IPS DF 6.9 (cell line): Measurements from ENCODE around the gene TENM4.

Source experiments
- DNase-seq: peaks from one replicate; pipeline ENCODE4 v3.0.0-alpha.2; 2013; ENCODE audit warnings: low read depth, low spot score
- H3K27ac ChIP-seq: one replicate; pipeline ENCODE4 v1.5.1; 2013; ENCODE audit warnings: low read length, control low read depth
- H3K27me3 ChIP-seq: 2 replicates; pipeline ENCODE4 v1.6.1; 2013; ENCODE audit warnings: mild to moderate bottlenecking, low read length; ENCODE audit not compliant: control insufficient read depth, insufficient read depth
- H3K36me3 ChIP-seq: 2 replicates; pipeline ENCODE4 v1.6.1; 2013; ENCODE audit warnings: low read length; ENCODE audit not compliant: control insufficient read depth, insufficient read depth
- H3K4me1 ChIP-seq: 2 replicates; pipeline ENCODE4 v1.6.1; 2013; ENCODE audit warnings: low read length; ENCODE audit not compliant: control insufficient read depth, insufficient read depth
- H3K4me3 ChIP-seq: 2 replicates; pipeline ENCODE4 v1.5.1; 2013; ENCODE audit warnings: mild to moderate bottlenecking, low read length
- H3K9me3 ChIP-seq: 2 replicates; pipeline ENCODE4 v1.6.1; 2013; ENCODE audit warnings: low read length, inconsistent platforms; ENCODE audit not compliant: control insufficient read depth, insufficient read depth
- WGBS: extraction: QIAGEN DNeasy Blood & Tissue Kit; methylation state at CpG from one replicate; pipeline ENCODE4 v1.1.7; 2013; ENCODE audit warnings: mixed read lengths, missing lambda C conversion rate; ENCODE audit not compliant: insufficient read length, insufficient coverage; 5-methylcytosine and 5-hydroxymethylcytosine counted together

The TENM4 gene

DNA sequence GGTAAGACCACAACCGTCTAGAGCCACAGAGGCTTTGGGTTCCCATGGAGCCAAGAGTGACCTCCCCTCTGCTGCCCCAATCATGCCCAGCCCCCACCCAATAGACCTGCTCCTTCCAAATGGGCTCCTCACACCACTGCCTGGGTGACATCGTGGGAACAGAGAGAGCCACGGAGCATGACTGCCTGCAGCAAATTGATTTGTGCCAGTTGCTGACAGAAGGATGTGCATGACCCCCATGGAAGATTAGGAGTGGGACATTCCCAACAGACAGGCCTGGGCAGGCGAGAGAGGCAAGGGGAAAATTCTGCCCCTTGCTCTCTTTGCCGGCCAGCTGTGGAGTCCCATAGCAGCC lies 88.5 kb downstream of the TENM4 start:
- no peak for DNase-seq
- no peak overlapping the region for H3K4me3 ChIP-seq
- no peaks in the 10 kb centered on the region for H3K4me1 ChIP-seq
- no CpG with 5 or more reads among the region's 5 CpGs for WGBS
- H3K27me3 ChIP-seq: no peaks in the 10 kb centered on the region
- no peaks in the 10 kb centered on the region for H3K9me3 ChIP-seq
- H3K36me3 ChIP-seq: no peaks in the 10 kb centered on the region
- H3K27ac ChIP-seq: no peak overlapping the region

DNA sequence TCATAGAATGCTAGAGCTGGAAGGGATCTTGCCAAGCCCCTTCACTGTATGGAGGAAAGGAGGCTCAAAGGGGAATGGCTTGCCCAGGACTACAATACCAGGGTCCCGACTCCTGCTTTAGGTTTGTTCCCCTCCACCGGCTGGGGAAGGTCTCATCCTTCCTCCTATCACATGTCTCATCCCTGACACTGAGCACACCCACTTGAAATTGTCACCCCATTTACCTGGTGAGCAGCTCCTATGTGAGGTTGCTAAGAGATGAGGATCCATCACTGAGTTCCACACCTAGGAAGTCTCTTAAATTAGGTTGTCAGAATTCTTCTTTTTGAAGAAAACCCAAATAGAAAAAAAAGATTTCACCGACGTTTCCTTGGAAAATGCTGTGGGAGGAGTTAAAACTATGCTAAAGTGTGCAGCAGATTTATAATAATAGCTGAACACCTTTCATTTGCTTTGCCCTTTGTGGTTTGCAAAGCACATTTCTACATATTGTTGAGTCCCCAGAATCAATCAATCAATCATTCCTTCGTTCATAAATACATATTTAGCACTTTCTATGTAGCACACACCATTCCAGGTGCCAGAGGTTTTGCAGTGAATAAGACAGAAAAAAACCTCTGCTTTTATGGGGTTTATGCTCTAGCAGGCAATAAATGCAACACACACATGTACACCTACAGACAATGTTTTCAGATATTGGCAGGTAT lies 91.7 kb downstream of the TENM4 start:
- H3K27me3 ChIP-seq: no peaks in the 10 kb centered on the region
- DNase-seq: no peak

DNA sequence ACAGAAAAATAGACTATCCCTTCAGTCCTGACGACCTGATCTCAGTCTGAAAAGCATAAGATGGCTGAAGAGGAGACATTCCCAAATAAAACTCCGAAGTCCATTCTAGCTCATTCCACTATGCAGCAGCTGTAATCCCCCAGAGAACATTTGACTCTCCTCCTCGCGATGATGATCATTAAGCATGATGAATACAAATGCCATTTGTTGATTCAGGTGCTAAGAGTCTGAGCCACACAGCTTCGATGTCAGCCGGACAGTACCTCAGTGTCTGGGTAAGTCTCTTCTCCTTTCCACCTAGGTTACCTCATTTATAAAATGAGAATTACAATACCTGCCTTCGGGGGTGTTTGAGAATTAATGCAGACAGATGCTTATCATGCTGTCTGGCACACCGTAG lies 94.8 kb downstream of the TENM4 start:
- no CpG with 5 or more reads among the region's 8 CpGs for WGBS
- Histone ChIP-seq H3K9me3 (no peaks in the 10 kb centered on the region), H3K27me3 (no peaks in the 10 kb centered on the region), H3K4me3 (no peak overlapping the region), H3K27ac (no peak overlapping the region), H3K4me1 (no peaks in the 10 kb centered on the region), H3K36me3 (no peaks in the 10 kb centered on the region)
- DNase-seq: no peak

More for the DNA sequence above, 91.7 kb downstream of the TENM4 start:
- Histone ChIP-seq H3K36me3 (no peaks in the 10 kb centered on the region), H3K4me3 (no peak overlapping the region), H3K4me1 (no peaks in the 10 kb centered on the region), H3K9me3 (no peaks in the 10 kb centered on the region), H3K27ac (no peak overlapping the region)
- no CpG with 5 or more reads among the region's 5 CpGs for WGBS

DNA sequence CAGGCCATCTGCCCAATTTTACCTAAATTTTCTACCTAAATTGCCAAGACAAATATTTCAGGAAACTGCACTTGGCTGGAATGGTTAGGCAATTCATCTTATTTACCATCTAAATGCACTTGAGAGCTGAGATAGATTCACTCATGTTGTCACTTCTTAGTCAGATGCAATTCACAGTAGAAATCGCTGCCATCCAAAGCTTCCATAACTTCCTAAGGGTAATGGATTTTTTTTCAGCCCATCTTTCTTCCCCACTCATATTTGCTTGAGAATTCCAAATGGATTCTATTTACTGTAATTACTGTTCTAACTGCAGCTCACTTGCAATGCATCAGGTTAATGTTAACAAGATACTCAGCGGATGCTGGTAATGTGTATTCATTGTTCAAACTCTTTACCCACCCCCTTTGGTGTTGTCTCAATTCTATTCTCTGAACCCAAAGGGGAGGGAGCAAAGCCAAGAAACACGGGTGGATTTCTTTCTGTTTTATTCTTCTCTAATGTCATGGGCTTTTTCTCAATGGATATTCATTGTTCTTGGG lies 96.0 kb downstream of the TENM4 start:
- Histone ChIP-seq H3K4me1 (no peaks in the 10 kb centered on the region), H3K36me3 (no peaks in the 10 kb centered on the region), H3K9me3 (no peaks in the 10 kb centered on the region), H3K4me3 (no peak overlapping the region), H3K27ac (no peak overlapping the region), H3K27me3 (no peaks in the 10 kb centered on the region)
- WGBS: no CpG with 5 or more reads among the region's 3 CpGs
- DNase-seq: no peak

DNA sequence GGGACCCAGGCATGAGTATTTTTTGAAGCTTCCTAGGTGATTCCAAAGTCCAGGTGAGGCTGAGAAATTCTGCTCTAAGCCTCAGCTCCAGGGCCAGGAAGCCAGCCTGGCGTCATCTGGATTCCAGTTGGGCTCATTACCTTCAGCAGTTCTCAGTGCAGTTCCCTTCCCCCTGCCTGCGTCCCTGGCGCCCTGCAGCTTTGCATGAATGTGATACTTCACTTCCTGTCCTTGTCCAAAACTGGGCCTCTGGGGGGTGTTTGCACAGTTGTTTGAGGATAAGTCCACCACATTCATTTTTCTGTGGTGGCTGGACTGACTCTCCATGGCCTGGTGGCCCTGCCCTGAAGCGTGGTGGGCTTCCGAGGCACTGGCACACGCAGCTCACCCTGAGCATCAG lies 98.1 kb downstream of the TENM4 start:
- Histone ChIP-seq H3K27me3 (no peaks in the 10 kb centered on the region), H3K4me1 (no peaks in the 10 kb centered on the region), H3K9me3 (no peaks in the 10 kb centered on the region), H3K4me3 (no peak overlapping the region), H3K27ac (no peak overlapping the region), H3K36me3 (no peaks in the 10 kb centered on the region)
- WGBS: no CpG with 5 or more reads among the region's 6 CpGs
- no peak for DNase-seq

DNA sequence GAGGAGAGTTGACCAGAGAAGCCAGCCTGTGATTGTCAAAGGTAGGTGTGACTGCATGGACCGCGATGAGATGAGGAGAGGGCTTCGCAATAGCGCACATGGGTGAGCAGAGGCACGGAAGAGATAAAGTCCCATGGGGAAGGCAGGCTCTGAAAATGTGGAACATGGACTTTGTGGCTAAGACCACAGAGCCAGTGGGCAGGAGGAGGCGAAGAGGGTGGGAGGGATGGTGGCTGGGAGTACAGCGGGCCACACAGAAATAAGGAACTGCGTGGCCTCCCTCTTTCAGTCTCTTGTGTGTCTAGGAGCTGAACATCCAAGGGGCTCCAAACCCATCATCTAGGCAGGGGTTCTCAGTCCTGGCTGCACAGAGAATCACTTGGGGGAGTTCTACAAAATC lies 98.6 kb downstream of the TENM4 start:
- WGBS: no CpG with 5 or more reads among the region's 8 CpGs
- no peak overlapping the region for H3K4me3 ChIP-seq

DNA sequence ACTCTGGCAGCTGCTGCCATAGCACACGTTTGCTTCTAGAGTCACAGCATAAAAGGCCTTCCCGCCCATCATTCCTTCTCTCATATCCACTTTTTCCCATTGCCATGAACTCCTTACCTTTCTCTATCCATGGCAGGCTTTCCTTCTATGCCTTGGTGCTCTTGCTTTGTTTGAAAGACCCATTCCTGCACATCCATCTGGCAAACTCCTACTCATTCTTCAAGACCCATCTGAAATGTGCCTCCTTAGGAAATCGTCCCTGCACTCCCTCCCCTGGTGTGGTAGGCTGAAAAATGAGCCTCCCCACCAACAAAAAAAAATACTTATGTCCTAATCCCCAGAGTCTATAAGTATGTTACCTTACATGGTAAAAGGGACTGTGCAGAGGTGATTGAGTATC lies 100.3 kb downstream of the TENM4 start:
- Histone ChIP-seq H3K4me3 (no peak overlapping the region), H3K9me3 (no peaks in the 10 kb centered on the region), H3K36me3 (no peaks in the 10 kb centered on the region), H3K27me3 (no peaks in the 10 kb centered on the region), H3K4me1 (no peaks in the 10 kb centered on the region), H3K27ac (no peak overlapping the region)
- no peak for DNase-seq
- no CpG with 5 or more reads among the region's 3 CpGs for WGBS

More for the DNA sequence above, 98.6 kb downstream of the TENM4 start:
- Histone ChIP-seq H3K9me3 (no peaks in the 10 kb centered on the region), H3K27me3 (no peaks in the 10 kb centered on the region), H3K27ac (no peak overlapping the region), H3K36me3 (no peaks in the 10 kb centered on the region), H3K4me1 (no peaks in the 10 kb centered on the region)
- DNase-seq: no peak

DNA sequence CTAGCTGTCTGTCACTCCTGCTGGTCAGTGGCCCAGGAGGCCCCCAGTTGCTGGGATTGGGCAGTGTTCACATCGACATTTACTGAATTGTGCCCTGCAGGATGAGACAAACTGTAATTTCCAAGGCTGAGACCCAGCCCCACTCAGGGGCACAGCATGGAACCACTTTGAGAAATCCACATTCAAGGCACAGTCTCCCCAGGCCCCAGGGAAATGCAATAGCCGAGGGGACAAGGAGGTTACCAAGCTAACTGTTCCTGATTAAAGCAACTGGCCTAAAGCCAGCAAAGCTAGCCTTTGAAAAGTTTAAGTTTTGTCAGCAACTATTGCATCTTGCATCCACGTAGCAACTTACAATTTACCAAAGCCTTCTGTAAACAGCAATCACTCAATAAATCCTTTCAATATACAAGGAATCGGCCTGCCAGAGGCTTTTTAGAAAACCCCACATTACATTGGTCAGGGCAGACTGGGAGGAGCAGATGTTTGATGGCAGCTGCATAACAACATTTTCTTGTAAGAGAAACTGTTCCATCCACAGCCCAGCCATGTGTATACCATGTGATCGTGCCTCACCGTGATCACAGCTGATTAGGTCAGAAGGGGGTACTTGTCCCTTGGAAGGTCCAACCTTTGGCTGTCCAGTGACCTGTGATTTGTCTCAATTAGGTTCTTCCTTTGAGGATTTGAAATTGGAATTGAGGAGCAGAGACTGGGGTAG lies 103.9 kb downstream of the TENM4 start:
- no CpG with 5 or more reads among the region's 6 CpGs for WGBS
- no peaks in the 10 kb centered on the region; the same call in 1 of the 2 replicates for H3K4me1 ChIP-seq
- no peak overlapping the region for H3K27ac ChIP-seq
- no peak overlapping the region for H3K4me3 ChIP-seq
- no peak for DNase-seq
- no peaks in the 10 kb centered on the region for H3K36me3 ChIP-seq
- no peaks in the 10 kb centered on the region for H3K27me3 ChIP-seq
- no peaks in the 10 kb centered on the region for H3K9me3 ChIP-seq

DNA sequence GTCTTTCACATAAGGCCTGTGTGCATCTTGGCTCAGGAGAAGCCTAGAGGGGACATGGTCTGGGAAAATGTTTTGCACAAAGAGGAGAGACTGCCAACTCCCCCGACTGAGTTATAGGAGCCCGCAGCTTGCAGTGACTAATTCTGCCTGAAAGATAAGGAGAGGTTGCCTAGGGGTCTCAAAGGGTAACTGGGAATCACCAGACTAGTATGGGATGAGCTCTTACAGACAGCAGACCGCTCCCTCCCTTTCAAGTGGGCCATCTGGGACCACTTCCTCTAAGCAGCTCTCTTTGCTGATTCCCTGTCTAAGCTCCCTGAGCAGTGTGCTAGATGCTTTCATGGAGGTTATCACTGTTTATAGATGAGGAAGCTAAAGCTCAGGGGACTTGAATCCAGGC lies 105.1 kb downstream of the TENM4 start:
- DNase-seq: no peak
- Histone ChIP-seq H3K4me1 (peaks cover 8% of the 10 kb centered on the region), H3K27me3 (no peaks in the 10 kb centered on the region), H3K9me3 (no peaks in the 10 kb centered on the region), H3K36me3 (no peaks in the 10 kb centered on the region), H3K27ac (no peak overlapping the region), H3K4me3 (no peak overlapping the region)
- WGBS: no CpG with 5 or more reads among the region's 3 CpGs

DNA sequence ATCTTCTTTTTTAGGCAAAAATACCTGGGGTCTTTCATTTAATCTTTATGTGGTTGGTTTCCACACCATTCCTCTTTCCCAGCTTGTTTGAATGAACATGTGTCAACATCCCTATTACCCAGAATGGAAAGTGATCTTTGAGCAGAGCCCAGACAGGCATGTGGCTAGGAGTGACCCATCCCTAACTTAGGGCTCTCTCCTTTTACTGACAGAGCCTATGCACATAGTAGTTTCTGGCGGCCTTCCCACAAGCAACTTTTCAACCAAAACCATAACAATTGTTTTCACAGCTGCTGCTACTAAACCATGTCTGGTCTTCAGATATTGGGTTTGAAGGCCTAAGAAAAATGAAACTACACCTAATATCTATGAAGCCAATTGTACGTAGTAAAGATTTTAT lies 107.5 kb downstream of the TENM4 start:
- H3K27ac ChIP-seq: no peak overlapping the region
- peaks cover 10% of the 10 kb centered on the region for H3K4me1 ChIP-seq
- no peak overlapping the region for H3K4me3 ChIP-seq
- no peak for DNase-seq
- no CpG with 5 or more reads among the region's 2 CpGs for WGBS
- H3K36me3 ChIP-seq: no peaks in the 10 kb centered on the region
- no peaks in the 10 kb centered on the region for H3K27me3 ChIP-seq
- H3K9me3 ChIP-seq: no peaks in the 10 kb centered on the region
